ENCODE measurements around the gene CLEC4G.
"Not testable (repeated sequence)": the region's sequence is repeated elsewhere in the genome, so short reads cannot be mapped to it uniquely, and the experiment has no call there.

Gene CLEC4G

GRCh38 chr19:7732045-7732444 lies at the start of gene CLEC4G:
Gene CLEC4G (minus strand): TSS chr19:7732110. CDS start chr19:7732102, 8 bp downstream.
- no peak for DNase-seq (ENCODE audit: low read depth)

GRCh38 chr19:7781157-7781556 lies 49.2 kb upstream of the CLEC4G start:
- no peak for DNase-seq (ENCODE audit: low read depth)

GRCh38 chr19:7779631-7780486 lies 47.9 kb upstream of the CLEC4G start:
- DNase-seq (ENCODE audit: low read depth): no peak

- DNase-seq (ENCODE audit: low read depth): no peak
Observed at GRCh38 chr19:7778081-7778480, 46.2 kb upstream of the CLEC4G start.

GRCh38 chr19:7775761-7776160 lies 43.9 kb upstream of the CLEC4G start:
- DNase-seq (ENCODE audit: low read depth): no peak

GRCh38 chr19:7773841-7774240 lies 41.9 kb upstream of the CLEC4G start:
- DNase-seq (ENCODE audit: low read depth): no peak

GRCh38 chr19:7772752-7773291 lies 40.9 kb upstream of the CLEC4G start:
- DNase-seq (ENCODE audit: low read depth): peak; percentile 42

GRCh38 chr19:7771072-7771471 lies 39.2 kb upstream of the CLEC4G start:
- DNase-seq (ENCODE audit: low read depth): no peak

GRCh38 chr19:7769171-7769570 lies 37.3 kb upstream of the CLEC4G start:
- DNase-seq (ENCODE audit: low read depth): no peak

GRCh38 chr19:7767487-7767886 lies 35.6 kb upstream of the CLEC4G start:
- DNase-seq (ENCODE audit: low read depth): no peak

GRCh38 chr19:7766535-7766934 lies 34.6 kb upstream of the CLEC4G start:
- DNase-seq (ENCODE audit: low read depth): no peak

- DNase-seq (ENCODE audit: low read depth): not testable (repeated sequence)
Observed at GRCh38 chr19:7765043-7765442, 33.1 kb upstream of the CLEC4G start.

- not testable (repeated sequence) for DNase-seq (ENCODE audit: low read depth)
Observed at GRCh38 chr19:7764157-7764556, 32.2 kb upstream of the CLEC4G start.

GRCh38 chr19:7763696-7764095 lies 31.8 kb upstream of the CLEC4G start:
- no peak for DNase-seq (ENCODE audit: low read depth)

- no peak for DNase-seq (ENCODE audit: low read depth)
Observed at GRCh38 chr19:7762719-7763293, 30.9 kb upstream of the CLEC4G start, which contains the start of gene CLEC4M. Gene CLEC4M (plus strand): TSS chr19:7763243. CDS start chr19:7763267, 24 bp downstream.

GRCh38 chr19:7759156-7759555 lies 27.2 kb upstream of the CLEC4G start:
- no peak for DNase-seq (ENCODE audit: low read depth)

GRCh38 chr19:7757358-7757757 lies 25.4 kb upstream of the CLEC4G start:
- no peak for DNase-seq (ENCODE audit: low read depth)

GRCh38 chr19:7756258-7756657 lies 24.3 kb upstream of the CLEC4G start:
- DNase-seq (ENCODE audit: low read depth): no peak

- peak; percentile 8 for DNase-seq (ENCODE audit: low read depth)
Observed at GRCh38 chr19:7751157-7751783, 19.4 kb upstream of the CLEC4G start.

GRCh38 chr19:7748756-7749155 lies 16.8 kb upstream of the CLEC4G start:
- peak; percentile 10 for DNase-seq (ENCODE audit: low read depth)

- no peak for DNase-seq (ENCODE audit: low read depth)
Observed at GRCh38 chr19:7748171-7748570, 16.3 kb upstream of the CLEC4G start.
